Measurements from ENCODE around the gene POLN. TPM values are rescaled to one million over a fixed set of nuclear protein-coding genes. Genes with fewer than 3 reads are reported as not detected.

The POLN gene
- total RNA-seq, 4 donors from 2014 or later = 0.26 to 5.8 (median 5.5) TPM; not detected in 1

GRCh38 chr4:2024683-2025082, 217.2 kb downstream of the POLN start:
- no peaks in the 10 kb centered on the region for H3K9me3 ChIP-seq
- H3K36me3 ChIP-seq = no peaks in the 10 kb centered on the region
- no peaks in the 10 kb centered on the region for H3K27me3 ChIP-seq
- no peak for TF ChIP-seq CTCF (IDR thresholded peaks at IDR 0.05)
- no peak for TF ChIP-seq POLR2A (IDR thresholded peaks at IDR 0.05)
- H3K4me1 ChIP-seq = peaks cover 0 to 4% of the 10 kb centered on the region in 2 donors
- H3K27ac ChIP-seq = no peak overlapping the region
- no peak overlapping the region for H3K4me3 ChIP-seq
- intact Hi-C loops (cut with DNase I; ENCODE audit: low total_unique reads) = no loop called here
- DNase-seq = no peak

Small RNA genes lying within 50 kb of the gene (small RNA-seq; reads per million reads assigned to genes)
- not detected for gene COX6B1P5

Other genes starting within 250 kb of the POLN start
- gene NELFA, start 233.1 kb downstream of the POLN start, total RNA-seq = 10 to 100 TPM in 3 of 4 donors, 1 to 10 TPM in 1; 2.4 to 38.8 (median 18.8) TPM
- 1 to 10 TPM in 1 of 4 donors, under 1 TPM in 1, not detected in 2; 0.27 to 1.2 TPM for gene NAT8L, start 182.8 kb downstream of the POLN start, total RNA-seq
- 10 to 100 TPM in 3 of 4 donors, 1 to 10 TPM in 1; 7.4 to 29.9 (median 14.2) TPM for gene HAUS3, start within 50 bp of the POLN start, total RNA-seq
- 10 to 100 TPM; 15.4 to 53.1 (median 31.8) TPM for gene MXD4, start 20.0 kb upstream of the POLN start, total RNA-seq
- 10 to 100 TPM in 3 of 4 donors, 1 to 10 TPM in 1; 5.4 to 16.7 (median 13.4) TPM for gene ZFYVE28, start 176.5 kb upstream of the POLN start, total RNA-seq
- under 1 TPM in 2 of 4 donors, not detected in 2; 0.21 to 0.46 TPM for gene CFAP99, start 176.8 kb upstream of the POLN start, total RNA-seq
- 10 to 100 TPM; 10.8 to 57.9 (median 33.9) TPM for gene RNF4, start 227.0 kb upstream of the POLN start, total RNA-seq

Data from uterus (tissue), 4 donors.